SH-SY5Y (cell line): ENCODE results near the gene NID2.

Experiments
- GATA2 ChIP-seq: IDR thresholded peaks from 2 replicates; pipeline ENCODE4 v1.6.1; 2011; ENCODE audit warnings: mild to moderate bottlenecking, low read depth, low read length
- GATA3 ChIP-seq: IDR thresholded peaks from 2 replicates; pipeline ENCODE4 v1.6.1; 2011; ENCODE audit warnings: low read depth, mild to moderate bottlenecking, low read length, moderate library complexity

DNA sequence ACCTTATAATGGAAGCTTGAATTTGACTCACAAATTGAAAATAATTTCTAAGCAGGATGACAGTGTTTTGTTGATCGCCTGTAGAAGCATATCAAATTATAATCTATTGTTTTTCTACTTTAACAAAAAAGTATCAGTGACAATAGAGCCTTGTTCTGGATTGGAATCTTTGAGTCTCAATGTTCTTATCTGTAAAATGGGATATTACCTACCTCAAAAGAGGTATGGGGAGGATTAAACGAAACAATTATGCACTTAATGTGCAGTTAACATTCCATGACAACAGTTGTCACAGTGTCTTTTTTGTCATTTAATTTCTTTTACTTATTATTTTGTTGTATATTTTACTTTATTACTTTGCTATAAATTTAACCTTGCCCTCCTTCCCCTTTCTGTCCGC, 78.4 kb downstream of the NID2 start:
- TF ChIP-seq GATA2 (no peak), GATA3 (no peak)
